CD14-positive monocyte (primary cell): ENCODE results near the gene TMEM94. TPM values are rescaled to one million over a fixed set of nuclear protein-coding genes. Genes with fewer than 3 reads are reported as not detected.

Experiments used
- DNase-seq, 3 donors: peaks; one replicate each; pipeline ENCODE4 v3.0.0-alpha.2; 2011 to 2022
- H2AFZ ChIP-seq: 2 replicates; pipeline ENCODE4 v1.6.0; 2012; ENCODE audit warnings: mild to moderate bottlenecking, low read depth, low read length, inconsistent platforms; ENCODE audit not compliant: insufficient read depth, poor library complexity, severe bottlenecking
- H3K27ac ChIP-seq, 2 donors: 1 replicate in 1 of 2; 2 replicates in 1 of 2; pipeline ENCODE4 v1.5.1; 2012 to 2013; ENCODE audit warnings: low read length in 2 of 2, control low read depth in 1 of 2, inconsistent platforms in 1 of 2, low read depth in 1 of 2, mild to moderate bottlenecking in 1 of 2
- H3K27me3 ChIP-seq, 2 donors: one replicate each; pipeline versions ENCODE4 v1.6.0 to v1.6.1; 2011 to 2013; ENCODE audit warnings: low read length in 2 of 2; ENCODE audit not compliant: control insufficient read depth in 2 of 2, insufficient read depth in 2 of 2
- H3K36me3 ChIP-seq, 2 donors: replicated peaks in 1 of 2; 1 replicate in 1 of 2; 2 replicates in 1 of 2; pipeline versions ENCODE4 v1.5.1 to v1.6.1; 2012 to 2013; ENCODE audit warnings: low read length in 2 of 2, control low read depth in 1 of 2, inconsistent platforms in 1 of 2, mild to moderate bottlenecking in 1 of 2; ENCODE audit not compliant: insufficient read depth in 2 of 2, control insufficient read depth in 1 of 2
- H3K4me1 ChIP-seq, 2 donors: 1 replicate in 1 of 2; 2 replicates in 1 of 2; pipeline versions ENCODE4 v1.5.1 to v1.6.1; 2012 to 2013; ENCODE audit warnings: low read length in 2 of 2, control low read depth in 1 of 2, inconsistent platforms in 1 of 2, mild to moderate bottlenecking in 1 of 2, moderate library complexity in 1 of 2; ENCODE audit not compliant: insufficient read depth in 2 of 2, control insufficient read depth in 1 of 2
- H3K4me2 ChIP-seq: replicated peaks from 2 replicates; pipeline ENCODE3; 2012; ENCODE audit warnings: low read length, moderate library complexity, mild to moderate bottlenecking; ENCODE audit not compliant: poor library complexity, severe bottlenecking; ENCODE audit errors: extremely low read depth
- H3K4me3 ChIP-seq, 3 experiments: fragments of 200-600 bp in 1 of 3; sonication (generic) in 1 of 3; replicated peaks in 1 of 3; 1 replicate in 2 of 3; 2 replicates in 1 of 3; pipeline ENCODE4 v1.5.1; 2011 to 2013; ENCODE audit warnings: low read length in 3 of 3, mild to moderate bottlenecking in 3 of 3, control low read depth in 2 of 3, low read depth in 2 of 3, inconsistent platforms in 1 of 3, moderate library complexity in 1 of 3
- H3K79me2 ChIP-seq: 2 replicates; pipeline ENCODE4 v1.6.0; 2012; ENCODE audit warnings: mild to moderate bottlenecking, control low read depth, inconsistent platforms, low read length, moderate library complexity; ENCODE audit not compliant: insufficient read depth
- H3K9ac ChIP-seq: 2 replicates; pipeline ENCODE4 v1.6.0; 2017; ENCODE audit warnings: low read length, mild to moderate bottlenecking; ENCODE audit not compliant: insufficient read depth, poor library complexity, severe bottlenecking
- H3K9me3 ChIP-seq, 2 donors: replicated peaks in 1 of 2; 1 replicate in 1 of 2; 2 replicates in 1 of 2; pipeline versions ENCODE4 v1.5.1 to v1.6.1; 2012 to 2013; ENCODE audit warnings: low read length in 2 of 2, control low read depth in 1 of 2; ENCODE audit not compliant: control insufficient read depth in 1 of 2, insufficient read depth in 1 of 2
- H4K20me1 ChIP-seq: 2 replicates; pipeline ENCODE4 v1.6.0; 2012; ENCODE audit warnings: mild to moderate bottlenecking, low read length, control low read depth, moderate library complexity; ENCODE audit not compliant: insufficient read depth
- H3K27ac Mint-ChIP-seq, 7 donors: one replicate each; pipeline ENCODE4 v1.8.0; 2020; ENCODE audit warnings: mild to moderate bottlenecking in 7 of 7, mixed read lengths in 7 of 7, moderate library complexity in 6 of 7, inconsistent platforms in 2 of 7
- H3K27me3 Mint-ChIP-seq, 3 donors: one replicate each; pipeline ENCODE4 v1.8.0; 2021 to 2022; ENCODE audit warnings: low read depth in 3 of 3, mild to moderate bottlenecking in 3 of 3, mixed read lengths in 3 of 3, moderate library complexity in 3 of 3, inconsistent platforms in 1 of 3
- H3K36me3 Mint-ChIP-seq, 2 donors: one replicate each; pipeline ENCODE4 v1.8.0; 2020; ENCODE audit warnings: mixed read lengths in 2 of 2, inconsistent platforms in 1 of 2, mild to moderate bottlenecking in 1 of 2
- H3K4me1 Mint-ChIP-seq: one replicate; pipeline ENCODE4 v1.8.0; 2020; ENCODE audit warnings: mild to moderate bottlenecking, mixed read lengths
- H3K4me3 Mint-ChIP-seq, 2 donors: one replicate each; pipeline ENCODE4 v1.8.0; 2020; ENCODE audit warnings: mild to moderate bottlenecking in 2 of 2, mixed read lengths in 2 of 2, moderate library complexity in 1 of 2
- H3K9me3 Mint-ChIP-seq, 7 donors: one replicate each; pipeline ENCODE4 v1.8.0; 2020 to 2022; ENCODE audit warnings: mixed read lengths in 7 of 7, mild to moderate bottlenecking in 6 of 7, moderate library complexity in 6 of 7, inconsistent platforms in 2 of 7
- CTCF ChIP-seq: fragments of 200-600 bp; IDR thresholded peaks from one replicate; pipeline ENCODE4 v1.8.0; 2022; ENCODE audit warnings: antibody characterized with exemption, mild to moderate bottlenecking
- WGBS: methylation state at CpG from one replicate; pipeline ENCODE4 v1.1.5; 2013; ENCODE audit warnings: missing lambda C conversion rate; ENCODE audit not compliant: insufficient coverage; 5-methylcytosine and 5-hydroxymethylcytosine counted together
- intact Hi-C, 2 donors: fragments of 100-400 bp; cut with micrococcal nuclease; formaldehyde crosslinking; loops; one replicate each; pipeline versions ENCODE4 v1.15.0 to v1.15.1; 2023
- polyA plus RNA-seq, 3 donors: library from polyadenylated mRNA; depleted of rRNA in 1 of 3; unstranded in 2 of 3; stranded (reverse) in 1 of 3; fragments of 300-500 nt in 2 of 3; fragments of >200 nt in 1 of 3; fragmentation: Illumina TruSeq in 2 of 3; gene quantifications; 1 replicate in 2 of 3; 2 replicates in 1 of 3; pipeline ENCODE4 v1.2.3, GENCODE V29; 2012 to 2021

TMEM94 gene
- polyA plus RNA-seq, 3 donors: 7.2 to 129 (median 8.4) TPM

- TF ChIP-seq CTCF: no peak
- Mint-ChIP-seq H3K4me3 (no peak overlapping the region), H3K27ac (no peak overlapping the region), H3K9me3 (peaks cover 0 to 5% (median 0%) of the 10 kb centered on the region in 7 donors), H3K27me3 (peaks cover 0 to 4% (median 3%) of the 10 kb centered on the region in 3 donors), H3K36me3 (no peaks in the 10 kb centered on the region), H3K4me1 (no peaks in the 10 kb centered on the region)
- DNase-seq: no peak
- Histone ChIP-seq H3K27ac (no peak overlapping the region), H3K79me2 (no peaks in the 10 kb centered on the region), H3K9me3 (no peaks in the 10 kb centered on the region), H4K20me1 (no peaks in the 10 kb centered on the region), H3K4me1 (no peaks in the 10 kb centered on the region), H3K36me3 (no peaks in the 10 kb centered on the region), H3K4me2 (no peak overlapping the region), H3K4me3 (no peak overlapping the region), H3K9ac (no peak overlapping the region), H2AFZ (no peak overlapping the region), H3K27me3 (no peaks in the 10 kb centered on the region)
- intact Hi-C loops: no loop called here
- WGBS: 97% methylated on average over 13 of the region's 17 CpGs
Observed at GRCh38 chr17:75447951-75448856, 8.2 kb upstream of the TMEM94 start.

- no peaks in the 10 kb centered on the region for H4K20me1 ChIP-seq
- H3K27me3 ChIP-seq: no peaks in the 10 kb centered on the region
- H3K27me3 Mint-ChIP-seq: peaks cover 0 to 3% (median 2%) of the 10 kb centered on the region in 3 donors
- H3K79me2 ChIP-seq: no peaks in the 10 kb centered on the region
- intact Hi-C loops: no loop called here
- no peak for TF ChIP-seq CTCF
- no peak overlapping the region for H3K9ac ChIP-seq
- H3K36me3 ChIP-seq: no peaks in the 10 kb centered on the region
- H3K27ac ChIP-seq: no peak overlapping the region
- H3K4me3 Mint-ChIP-seq: no peak overlapping the region
- H3K27ac Mint-ChIP-seq: peak overlapping the region in 1 of 7 donors; percentile 56
- no peaks in the 10 kb centered on the region for H3K9me3 ChIP-seq
- 93% methylated on average over 2 of the region's 4 CpGs for WGBS
- H3K4me1 ChIP-seq: no peaks in the 10 kb centered on the region
- peaks cover 0 to 5% (median 0%) of the 10 kb centered on the region in 7 donors for H3K9me3 Mint-ChIP-seq
- no peak overlapping the region for H3K4me2 ChIP-seq
- H3K4me1 Mint-ChIP-seq: peaks cover 4% of the 10 kb centered on the region
- no peak overlapping the region for H3K4me3 ChIP-seq
- H3K36me3 Mint-ChIP-seq: no peaks in the 10 kb centered on the region
- no peak for DNase-seq
- H2AFZ ChIP-seq: no peak overlapping the region
Observed at GRCh38 chr17:75450270-75450669, 6.2 kb upstream of the TMEM94 start.
